ENCODE results near the gene NDUFA6. TPM values are rescaled to one million over a fixed set of nuclear protein-coding genes. Genes with fewer than 3 reads are reported as not detected.

Gene NDUFA6
- total and polyA plus RNA-seq, 2 of the 13 experiments (the other 11 are each of a cell fraction or from before 2014, with no cell fraction given), result 68.5 to 87.8 TPM

- no peak; the same call in 1 of the 2 replicates for TF ChIP-seq NFAT5 (CRISPR knock-in tag; IDR thresholded peaks at IDR 0.05)
- TF ChIP-seq ISX (CRISPR knock-in tag; conservative IDR thresholded peaks at IDR 0.05), result no peak
- TF ChIP-seq, protein P1, sequence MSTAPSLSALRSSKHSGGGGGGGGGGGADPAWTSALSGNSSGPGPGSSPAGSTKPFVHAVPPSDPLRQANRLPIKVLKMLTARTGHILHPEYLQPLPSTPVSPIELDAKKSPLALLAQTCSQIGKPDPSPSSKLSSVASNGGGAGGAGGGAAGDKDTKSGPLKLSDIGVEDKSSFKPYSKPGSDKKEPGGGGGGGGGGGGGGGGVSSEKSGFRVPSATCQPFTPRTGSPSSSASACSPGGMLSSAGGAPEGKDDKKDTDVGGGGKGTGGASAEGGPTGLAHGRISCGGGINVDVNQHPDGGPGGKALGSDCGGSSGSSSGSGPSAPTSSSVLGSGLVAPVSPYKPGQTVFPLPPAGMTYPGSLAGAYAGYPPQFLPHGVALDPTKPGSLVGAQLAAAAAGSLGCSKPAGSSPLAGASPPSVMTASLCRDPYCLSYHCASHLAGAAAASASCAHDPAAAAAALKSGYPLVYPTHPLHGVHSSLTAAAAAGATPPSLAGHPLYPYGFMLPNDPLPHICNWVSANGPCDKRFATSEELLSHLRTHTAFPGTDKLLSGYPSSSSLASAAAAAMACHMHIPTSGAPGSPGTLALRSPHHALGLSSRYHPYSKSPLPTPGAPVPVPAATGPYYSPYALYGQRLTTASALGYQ (CRISPR knock-in tag; IDR thresholded peaks at IDR 0.05), result 0 out of 2 replicates have a peak, but pooled peaks have one; percentile 32
- peak; percentile 53; the same call in 1 of the 2 replicates for TF ChIP-seq ZNF776 (CRISPR knock-in tag; IDR thresholded peaks at IDR 0.05)
- TF ChIP-seq, protein P2, sequence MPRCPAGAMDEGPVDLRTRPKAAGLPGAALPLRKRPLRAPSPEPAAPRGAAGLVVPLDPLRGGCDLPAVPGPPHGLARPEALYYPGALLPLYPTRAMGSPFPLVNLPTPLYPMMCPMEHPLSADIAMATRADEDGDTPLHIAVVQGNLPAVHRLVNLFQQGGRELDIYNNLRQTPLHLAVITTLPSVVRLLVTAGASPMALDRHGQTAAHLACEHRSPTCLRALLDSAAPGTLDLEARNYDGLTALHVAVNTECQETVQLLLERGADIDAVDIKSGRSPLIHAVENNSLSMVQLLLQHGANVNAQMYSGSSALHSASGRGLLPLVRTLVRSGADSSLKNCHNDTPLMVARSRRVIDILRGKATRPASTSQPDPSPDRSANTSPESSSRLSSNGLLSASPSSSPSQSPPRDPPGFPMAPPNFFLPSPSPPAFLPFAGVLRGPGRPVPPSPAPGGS (CRISPR knock-in tag; IDR thresholded peaks at IDR 0.05), result peak; percentile 94
- TF ChIP-seq MAFF (IDR thresholded peaks at IDR 0.05; ENCODE audit: low read depth, low read length), result no peak
- no peak for TF ChIP-seq HNRNPUL1 (IDR thresholded peaks at IDR 0.05; ENCODE audit: low read depth, low read length)
- TF ChIP-seq DR1 (CRISPR knock-in tag; IDR thresholded peaks at IDR 0.05), result peak; percentile 70
- peak; percentile 68 for TF ChIP-seq HMGXB3 (CRISPR knock-in tag; IDR thresholded peaks at IDR 0.05; ENCODE audit: borderline replicate concordance)
- no peak; the same call in 1 of the 2 replicates for TF ChIP-seq ZBTB20 (CRISPR knock-in tag; IDR thresholded peaks at IDR 0.05; ENCODE audit: borderline replicate concordance, low read depth)
- TF ChIP-seq KMT2A (CRISPR knock-in tag; IDR thresholded peaks at IDR 0.05), result peak; percentile 84; the same call in 1 of the 2 replicates
- no peak for TF ChIP-seq ADNP (CRISPR knock-in tag; IDR thresholded peaks at IDR 0.05)
- peak; percentile 75 for TF ChIP-seq TEAD3 (CRISPR knock-in tag; optimal IDR thresholded peaks at IDR 0.05; ENCODE audit: borderline replicate concordance)
Observed at GRCh38 chr22:42070517-42071422, 19.8 kb downstream of the NDUFA6 start, which contains the start of gene NAGA (continued).

Data from HepG2 (cell line).